GM12873 (cell line): Measurements from ENCODE around the gene CBY1.

ENCODE experiments used
- CTCF ChIP-seq: IDR thresholded peaks from 2 replicates; pipeline ENCODE4 v1.5.1; 2012; ENCODE audit warnings: low read depth, mild to moderate bottlenecking, moderate library complexity, low read length, control low read depth; ENCODE audit not compliant: insufficient read depth; ENCODE audit errors: missing control alignments

CBY1 gene

DNA sequence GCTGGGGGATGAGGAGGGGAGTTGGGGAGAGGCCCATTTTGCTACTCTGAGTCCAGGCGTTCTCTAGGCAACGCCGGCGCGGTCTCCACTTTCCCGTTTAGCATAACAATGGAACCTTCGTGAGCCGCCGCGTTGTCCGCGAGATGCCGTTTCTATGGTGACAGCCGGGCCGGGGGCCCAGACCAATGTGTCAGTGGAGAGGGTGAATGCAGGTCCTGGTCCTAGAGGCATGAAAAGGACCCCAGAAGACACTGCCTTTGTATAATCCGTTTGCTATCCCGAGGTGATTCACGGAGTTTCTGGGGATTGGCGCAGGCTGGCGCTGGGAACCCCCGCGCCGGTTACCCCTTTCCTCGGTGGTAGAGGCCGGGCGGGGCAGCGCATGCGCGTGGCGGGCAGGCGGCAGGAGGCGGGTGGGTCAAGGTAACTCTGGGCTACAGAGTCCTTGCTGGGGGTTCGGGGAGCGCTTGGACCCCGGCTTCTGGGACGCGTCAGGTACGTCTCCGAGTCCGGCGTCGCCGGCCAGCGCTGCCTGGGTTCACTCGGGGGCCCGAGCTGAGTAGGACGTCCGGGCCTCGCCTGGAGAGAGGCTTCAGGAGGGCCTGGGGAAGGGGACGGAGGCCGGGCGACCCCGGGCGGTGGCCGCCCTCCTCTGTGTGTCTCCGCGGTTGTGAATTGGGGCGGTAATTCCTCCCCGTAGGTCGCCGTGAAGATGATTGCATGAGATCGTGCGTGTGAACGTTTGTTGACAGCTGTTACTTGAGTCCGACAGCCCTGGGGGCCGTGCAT, at the start of gene CBY1, which contains the start of gene FAM227A:
Gene CBY1, plus strand, starts transcription at position 383 of the 789 bp plus-strand sequence. CDS start 11,417 bp downstream, outside the sequence.
Gene FAM227A, minus strand, starts transcription at position 137 of the 789 bp plus-strand sequence. CDS start 6,224 bp downstream, outside the sequence.
- TF ChIP-seq CTCF, result no peak

DNA sequence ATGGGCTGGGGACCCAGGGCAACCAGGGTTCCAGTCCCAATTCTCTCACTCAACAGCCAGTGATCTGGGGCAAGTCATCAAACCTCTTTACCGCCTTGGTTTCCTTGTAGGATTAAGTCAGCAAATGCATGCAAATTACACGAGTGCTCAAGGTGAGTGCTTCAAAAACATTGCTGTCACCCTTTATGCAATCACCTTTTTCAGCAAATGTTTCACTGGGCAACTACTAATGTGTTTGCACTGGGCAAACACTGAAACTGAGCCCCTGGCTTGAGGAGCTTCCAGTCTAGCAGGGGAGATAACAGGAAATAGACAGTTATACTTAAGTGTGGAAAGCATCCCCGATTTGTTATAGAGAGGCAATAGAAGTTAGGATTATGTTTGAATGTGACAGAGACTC, 48.8 kb upstream of the CBY1 start:
- no peak for TF ChIP-seq CTCF

DNA sequence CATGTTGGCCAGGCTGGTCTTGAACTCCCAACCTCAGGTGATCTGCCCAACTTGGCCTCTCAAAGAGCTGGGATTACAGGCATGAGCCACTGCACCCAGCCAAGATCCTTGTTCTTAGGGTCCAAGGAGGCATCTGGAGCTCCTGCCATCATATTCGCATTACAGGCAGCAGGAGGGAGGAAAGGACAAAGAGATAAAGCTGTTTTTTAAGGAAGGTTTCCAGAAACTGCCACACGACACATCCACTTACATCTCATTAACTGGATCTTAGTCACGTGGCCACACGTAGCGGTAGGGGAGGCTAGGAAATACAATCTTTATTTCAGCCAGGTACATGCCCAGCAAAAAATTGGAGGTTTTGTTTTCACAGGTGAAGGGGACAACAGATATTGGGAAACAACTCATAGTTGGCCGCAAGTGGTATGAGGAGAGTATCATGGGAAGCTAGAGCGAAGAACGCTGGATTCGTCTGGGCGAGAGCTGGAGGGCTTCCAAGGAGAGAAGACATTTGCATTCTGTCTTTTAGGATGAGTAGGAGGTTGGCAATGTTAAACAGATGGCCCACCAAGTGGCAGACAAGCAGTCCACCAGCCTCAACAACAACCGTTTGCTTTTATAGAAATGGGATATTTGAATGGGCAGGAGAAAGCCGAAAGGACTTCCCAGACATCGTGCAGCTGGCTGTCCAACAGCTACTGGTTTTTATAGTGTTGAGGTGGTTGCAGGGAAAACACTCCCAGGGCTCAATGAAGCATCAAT, 47.3 kb upstream of the CBY1 start:
- TF ChIP-seq CTCF, result no peak

DNA sequence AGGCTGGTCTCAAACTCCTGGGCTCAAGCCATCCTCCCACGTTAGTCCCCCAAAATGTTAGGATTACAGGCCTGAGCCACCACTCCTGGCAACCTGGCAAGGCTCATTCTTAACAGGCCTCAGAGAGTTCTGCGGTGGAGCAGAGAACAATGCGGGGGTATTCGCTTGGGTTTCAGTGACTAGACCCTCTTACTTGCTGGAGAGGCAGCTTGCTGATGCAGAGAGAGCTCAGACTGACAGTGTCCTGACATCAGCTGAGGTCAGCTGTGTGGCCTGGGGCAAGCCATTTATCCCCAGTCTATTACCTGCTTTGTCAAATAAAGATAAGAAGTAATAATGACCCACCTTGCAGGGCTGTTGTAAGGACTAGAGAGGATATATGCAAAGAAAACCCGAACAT, 46.2 kb upstream of the CBY1 start:
- TF ChIP-seq CTCF, result no peak

GRCh38 chr22:38611559-38611958, 44.9 kb upstream of the CBY1 start:
- no peak for TF ChIP-seq CTCF

- no peak for TF ChIP-seq CTCF
Observed at GRCh38 chr22:38612217-38613006, 44.0 kb upstream of the CBY1 start.
